GM19193 (cell line): ENCODE measurements around the gene MYO7B.

Source experiments
- POLR2A ChIP-seq: IDR thresholded peaks from 4 replicates; pipeline ENCODE4 v1.6.1; 2011; ENCODE audit not compliant: insufficient read depth, insufficient read length; ENCODE audit errors: extremely low read depth

Gene MYO7B

GRCh38 chr2:127626917-127627739 is 91.6 kb downstream of the MYO7B start:
- TF ChIP-seq POLR2A, result no peak

DNA sequence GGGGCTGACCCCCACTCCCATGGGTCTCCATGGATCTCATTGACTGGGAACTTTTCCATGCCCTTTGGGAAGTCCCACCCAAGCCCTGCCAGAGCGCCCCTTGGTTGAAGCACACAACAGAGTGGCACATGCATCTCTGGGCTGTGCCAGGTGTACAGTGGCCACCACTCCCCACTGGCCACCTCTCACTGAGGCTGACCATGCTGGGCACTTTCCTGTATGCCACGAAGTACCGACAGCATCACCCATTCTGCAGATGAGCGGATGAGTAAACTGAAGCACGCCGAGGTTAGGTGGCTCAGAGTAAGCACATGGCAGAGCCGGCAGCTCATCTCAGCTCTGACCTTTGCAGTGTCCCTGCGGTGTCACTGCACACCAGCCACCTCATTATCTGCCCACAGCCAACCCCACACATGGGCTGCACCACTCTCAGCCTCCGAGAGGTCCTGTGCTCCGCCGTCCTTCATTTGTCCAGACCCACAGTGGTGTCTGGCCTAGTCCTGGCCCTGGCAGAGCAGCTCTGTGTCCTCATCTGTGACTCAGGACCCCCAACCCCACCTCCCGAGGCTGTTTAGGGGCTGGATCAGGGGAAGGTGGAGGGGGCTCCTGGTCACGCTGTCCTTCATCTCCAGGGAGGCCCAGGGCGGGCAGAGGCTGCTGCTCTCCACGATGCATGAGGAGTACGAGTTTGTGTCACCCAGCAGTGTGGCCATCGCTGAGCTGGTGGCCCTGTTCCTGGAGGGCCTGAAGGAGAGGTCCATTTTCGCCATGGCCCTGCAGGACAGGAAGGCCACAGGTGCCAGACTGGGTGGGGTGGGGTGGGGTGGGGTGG is 92.5 kb downstream of the MYO7B start:
- no peak for TF ChIP-seq POLR2A

DNA sequence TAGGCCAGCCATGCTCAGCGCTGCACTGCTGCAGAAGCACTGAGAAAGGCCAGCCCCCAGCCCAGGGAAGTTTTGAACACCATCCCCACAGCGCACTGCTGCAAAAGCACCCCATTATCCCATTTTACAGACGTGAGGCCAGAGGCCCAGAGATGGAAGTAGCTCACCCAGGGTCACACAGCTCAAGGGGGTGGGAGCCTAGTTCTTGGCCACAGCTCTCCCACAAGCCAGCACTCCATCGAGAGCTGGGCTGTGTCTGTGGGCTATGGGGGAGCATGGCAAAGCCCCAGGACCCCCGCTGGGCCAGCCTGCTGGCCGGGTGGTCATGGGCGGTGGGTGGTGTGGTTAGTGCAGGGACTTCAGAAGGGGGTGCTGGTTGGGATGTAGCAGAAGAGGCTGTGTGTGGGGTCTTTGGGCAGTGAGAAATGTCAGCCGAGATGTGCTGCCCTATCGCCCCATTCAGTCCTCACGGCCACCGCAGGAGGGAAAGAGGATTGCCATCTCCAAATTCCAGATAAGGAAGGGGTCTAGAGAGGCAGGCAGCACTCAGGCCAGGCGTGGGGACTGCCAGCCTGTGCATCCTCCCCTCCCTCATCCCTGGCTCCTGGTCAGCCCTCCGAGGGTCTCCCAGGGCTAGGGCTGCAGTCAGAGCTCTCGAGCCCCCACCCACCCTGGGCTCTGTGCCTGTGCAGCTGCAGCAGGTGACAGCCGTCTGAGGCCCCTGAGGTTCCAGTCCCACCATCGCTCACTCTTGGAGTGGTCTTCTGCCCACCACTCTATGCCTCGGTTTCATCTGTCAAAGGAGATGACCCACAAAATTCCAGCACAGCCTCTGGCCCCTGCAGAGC is 93.5 kb downstream of the MYO7B start:
- TF ChIP-seq POLR2A, result no peak

GRCh38 chr2:127629637-127630036 is 94.2 kb downstream of the MYO7B start:
- TF ChIP-seq POLR2A, result no peak

GRCh38 chr2:127630096-127630863 is 94.8 kb downstream of the MYO7B start:
- TF ChIP-seq POLR2A, result no peak

- TF ChIP-seq POLR2A, result no peak
These were observed 95.5 kb downstream of the MYO7B start for GRCh38 chr2:127630864-127631540.

DNA sequence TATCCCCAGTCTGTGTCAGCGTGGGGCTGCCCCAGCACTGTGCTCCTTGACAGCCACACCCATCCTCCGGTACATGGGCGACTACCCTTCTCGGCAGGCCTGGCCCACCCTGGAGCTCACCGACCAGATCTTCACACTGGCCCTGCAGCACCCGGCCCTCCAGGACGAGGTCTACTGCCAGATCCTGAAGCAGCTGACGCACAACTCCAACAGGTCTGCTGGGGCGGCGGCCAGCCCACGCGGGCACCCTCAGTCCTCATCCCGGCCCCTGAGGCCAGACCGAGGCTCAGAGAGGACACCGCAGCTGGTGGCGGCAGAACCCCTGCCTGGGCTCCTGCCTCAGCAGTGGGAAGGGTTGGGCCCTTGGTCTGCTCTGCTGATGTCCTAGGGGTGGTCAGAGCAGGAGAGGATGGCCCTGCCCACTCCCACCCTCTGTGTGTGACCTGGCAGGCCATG is 96.1 kb downstream of the MYO7B start:
- no peak for TF ChIP-seq POLR2A

- TF ChIP-seq POLR2A, result no peak
These were observed 96.6 kb downstream of the MYO7B start for GRCh38 chr2:127631997-127632581.

- no peak for TF ChIP-seq POLR2A
These were observed 97.4 kb downstream of the MYO7B start for GRCh38 chr2:127632592-127633489.

- TF ChIP-seq POLR2A, result no peak
These were observed 98.1 kb downstream of the MYO7B start for GRCh38 chr2:127633556-127634065.

GRCh38 chr2:127634066-127634617 is 98.7 kb downstream of the MYO7B start:
- no peak for TF ChIP-seq POLR2A
